NOMO-1 treated with dmso at 0.1 percent for 144 hours (cell line): ENCODE measurements around the gene ASB1.
"Not testable (repeated sequence)": the region's sequence is repeated elsewhere in the genome, so short reads cannot be mapped to it uniquely, and the experiment has no call there.

ENCODE experiments used
- DNase-seq: peaks from one replicate; lab custom pipeline; 2025; ENCODE audit not compliant: unreplicated experiment; lab: John Stamatoyannopoulos, UW

Gene ASB1

DNA sequence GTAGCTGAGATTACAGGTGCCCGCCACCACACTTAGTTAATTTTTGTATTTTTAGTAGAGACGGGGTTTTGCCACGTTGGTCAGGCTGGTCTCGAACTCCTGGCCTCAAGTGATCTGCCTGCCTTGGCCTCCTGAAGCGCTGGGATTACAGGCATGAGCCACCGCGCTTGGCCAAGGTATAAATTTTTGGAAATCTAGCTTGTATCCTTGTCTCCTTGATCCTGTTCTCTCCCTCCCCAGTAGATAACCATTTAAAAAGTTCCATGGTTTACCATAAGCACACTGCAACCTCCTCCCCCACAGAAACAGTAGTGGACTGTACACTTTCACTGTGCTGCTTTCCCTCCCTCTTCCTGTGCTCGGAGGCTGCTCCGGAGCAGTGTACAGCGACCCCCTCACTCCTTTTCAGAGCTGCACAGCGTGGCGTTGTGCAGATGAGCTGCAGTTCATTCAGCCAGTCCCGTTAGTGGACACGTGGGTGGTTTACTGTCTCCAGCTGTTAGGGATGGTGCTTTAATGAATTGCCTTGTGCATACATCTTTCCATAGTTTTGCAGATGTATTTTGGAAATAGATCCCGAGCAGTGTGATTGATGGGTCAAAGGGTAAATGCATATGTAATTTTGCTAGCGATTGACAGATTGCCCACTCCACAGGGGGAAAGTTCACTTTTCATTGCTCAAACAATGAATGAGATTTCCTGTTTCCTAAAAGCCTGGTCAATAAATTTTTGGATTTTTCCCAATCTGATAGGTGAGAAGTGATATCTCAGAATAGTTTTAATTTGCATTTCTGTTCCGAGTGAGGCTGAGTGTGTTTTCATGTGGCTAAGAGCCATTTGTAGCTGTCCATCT is 14.8 kb downstream of the ASB1 start:
- no peak for DNase-seq

DNA sequence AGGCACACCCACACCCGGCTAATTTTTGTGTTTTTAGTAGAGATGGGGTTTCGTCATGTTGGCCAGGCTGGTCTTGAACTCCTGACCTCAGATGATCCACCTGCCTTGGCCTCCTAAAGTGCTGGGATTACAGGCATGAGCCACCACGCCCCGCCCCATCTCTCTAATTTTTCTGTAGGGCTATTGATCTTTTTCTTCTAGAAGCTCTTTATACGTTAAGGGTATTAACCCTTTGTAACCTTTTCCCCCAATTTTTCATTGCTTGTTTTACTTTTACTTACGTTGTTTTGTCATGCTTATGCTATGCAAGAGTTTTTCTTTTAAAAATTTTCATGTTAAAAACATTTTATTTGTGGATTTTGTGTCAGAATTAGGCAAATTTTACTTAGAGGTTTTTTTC is 15.5 kb downstream of the ASB1 start:
- not testable (repeated sequence) for DNase-seq

DNA sequence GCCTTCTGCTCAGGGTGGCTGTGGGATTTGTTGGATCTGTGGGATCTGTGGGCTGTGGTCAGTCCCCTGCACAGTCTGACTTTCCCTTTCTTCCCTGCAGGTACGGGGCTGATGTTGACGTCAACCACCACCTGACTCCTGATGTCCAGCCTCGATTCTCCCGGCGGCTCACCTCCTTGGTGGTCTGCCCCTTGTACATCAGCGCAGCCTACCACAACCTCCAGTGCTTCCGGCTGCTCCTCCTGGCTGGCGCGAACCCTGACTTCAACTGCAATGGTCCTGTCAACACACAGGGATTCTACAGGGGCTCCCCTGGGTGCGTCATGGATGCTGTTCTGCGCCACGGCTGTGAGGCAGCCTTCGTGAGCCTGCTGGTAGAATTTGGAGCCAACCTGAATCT is 17.5 kb downstream of the ASB1 start:
- no peak for DNase-seq

DNA sequence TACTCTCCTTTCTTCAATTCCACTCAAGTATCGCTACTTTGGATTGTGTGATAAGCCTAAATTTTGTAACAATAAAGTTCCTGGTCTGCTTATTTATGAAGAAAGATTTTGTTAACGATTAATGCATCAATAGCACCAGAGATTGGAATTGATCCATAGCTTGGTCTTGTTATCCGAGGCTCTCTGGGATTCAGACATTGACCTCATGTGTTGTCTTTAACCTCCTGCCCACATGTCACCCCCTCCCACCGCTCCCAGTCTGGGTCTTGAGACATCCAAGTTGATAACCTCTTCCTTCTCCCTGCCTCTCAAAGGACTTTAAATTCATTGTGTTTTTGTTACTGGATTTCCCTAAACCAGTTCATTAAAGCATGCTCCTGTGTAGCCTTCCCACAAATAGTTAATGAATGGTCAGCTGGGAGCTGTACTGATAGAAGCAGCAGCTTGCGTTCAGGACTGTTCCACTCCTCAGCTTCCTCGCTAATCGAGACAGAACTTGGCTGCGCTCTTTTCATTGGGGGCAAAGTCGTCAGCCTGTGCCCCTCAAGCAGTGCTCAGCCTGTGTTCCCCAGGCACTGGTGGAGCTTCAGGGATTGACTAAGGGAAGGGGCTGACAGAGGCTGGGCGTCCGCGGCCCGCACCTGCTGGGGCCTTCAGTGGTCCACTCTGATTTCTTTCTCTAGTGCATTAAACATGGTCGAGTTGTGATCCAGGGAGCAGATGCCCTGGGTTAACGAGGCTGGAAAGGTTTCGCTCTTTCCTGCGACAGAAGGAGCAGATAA is 18.9 kb downstream of the ASB1 start:
- DNase-seq: no peak

DNA sequence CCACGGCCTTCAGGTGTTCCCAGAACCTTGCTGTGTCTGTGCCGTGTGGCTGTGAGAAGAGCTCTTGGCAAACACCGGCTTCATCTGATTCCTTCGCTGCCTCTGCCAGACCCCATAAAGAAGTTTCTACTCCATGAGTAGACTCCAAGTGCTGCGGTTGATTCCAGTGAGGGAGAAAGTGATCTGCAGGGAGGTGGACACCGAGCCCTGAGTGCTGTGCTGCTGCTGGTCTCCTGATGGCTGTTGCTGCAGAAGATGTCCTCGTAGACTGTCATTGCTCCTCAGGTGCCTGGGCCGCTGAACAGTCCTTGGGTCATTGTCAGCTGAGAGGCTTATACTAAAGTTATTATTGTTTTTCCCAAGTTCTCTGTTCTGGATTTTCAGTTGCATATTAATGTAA is 19.6 kb downstream of the ASB1 start:
- no peak for DNase-seq

DNA sequence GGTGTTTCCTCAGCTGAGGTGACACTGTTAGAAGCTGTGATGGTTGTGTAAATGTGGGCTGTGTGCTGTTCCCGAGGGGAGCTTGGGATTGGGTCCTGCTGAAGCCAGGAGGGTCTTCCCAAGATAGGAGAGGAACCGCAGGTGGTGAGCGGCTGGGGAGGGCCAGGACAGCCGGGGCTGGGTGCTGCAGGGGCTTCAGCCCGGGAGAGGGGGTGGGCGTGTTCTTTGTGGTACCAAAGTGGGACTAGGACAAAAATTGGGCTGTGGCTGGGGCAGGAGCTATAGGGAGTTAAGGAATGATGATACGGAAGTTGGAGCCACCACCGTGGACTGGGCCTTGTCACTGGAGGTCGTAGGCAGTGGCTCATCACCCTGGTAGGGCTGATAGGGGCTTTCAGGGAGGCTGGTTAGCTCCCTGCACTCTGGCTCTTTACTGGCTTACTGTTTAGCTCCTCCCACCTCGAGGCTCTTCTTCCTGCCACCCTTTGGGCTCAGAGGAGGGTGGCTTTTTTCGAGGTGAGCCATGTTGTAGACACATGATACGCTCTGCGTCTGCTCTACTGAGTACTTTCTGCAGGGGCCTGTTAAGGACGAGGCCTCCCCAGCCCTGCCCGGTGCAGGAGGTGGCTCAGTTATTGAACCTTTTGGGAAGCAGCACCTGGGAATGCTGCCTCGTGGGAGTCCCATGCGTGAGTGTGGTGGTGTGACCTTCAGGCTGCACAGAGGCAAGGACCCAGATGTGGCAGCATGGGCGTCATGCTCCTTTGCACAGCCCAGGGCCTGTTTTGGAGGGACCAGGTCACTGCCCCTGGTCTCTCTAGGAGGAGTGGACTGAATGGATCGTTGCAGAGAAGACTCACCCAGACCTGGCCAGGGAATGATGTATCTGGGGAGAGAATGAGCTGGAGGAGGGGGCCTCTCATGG is 21.6 kb downstream of the ASB1 start:
- no peak for DNase-seq

DNA sequence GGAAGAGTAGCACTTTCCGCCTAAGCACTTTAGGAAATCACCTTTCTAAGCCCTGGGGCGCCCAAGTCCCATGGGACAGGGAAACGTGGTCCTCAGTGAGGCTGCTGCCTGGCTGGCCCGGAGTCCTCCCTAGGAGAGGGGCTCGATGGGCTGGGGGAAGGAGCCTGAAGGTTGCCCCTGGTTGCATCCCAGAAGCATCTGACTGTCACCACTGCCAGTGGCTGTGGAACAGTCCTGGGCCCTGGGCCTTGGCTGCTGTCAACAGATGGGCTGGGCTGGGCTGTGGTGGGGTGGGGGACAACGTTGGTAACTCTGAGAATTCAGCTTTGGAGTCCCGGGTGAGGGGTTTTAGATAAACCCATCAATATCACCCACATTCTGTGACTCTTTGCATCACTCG is 22.5 kb downstream of the ASB1 start:
- DNase-seq: no peak

DNA sequence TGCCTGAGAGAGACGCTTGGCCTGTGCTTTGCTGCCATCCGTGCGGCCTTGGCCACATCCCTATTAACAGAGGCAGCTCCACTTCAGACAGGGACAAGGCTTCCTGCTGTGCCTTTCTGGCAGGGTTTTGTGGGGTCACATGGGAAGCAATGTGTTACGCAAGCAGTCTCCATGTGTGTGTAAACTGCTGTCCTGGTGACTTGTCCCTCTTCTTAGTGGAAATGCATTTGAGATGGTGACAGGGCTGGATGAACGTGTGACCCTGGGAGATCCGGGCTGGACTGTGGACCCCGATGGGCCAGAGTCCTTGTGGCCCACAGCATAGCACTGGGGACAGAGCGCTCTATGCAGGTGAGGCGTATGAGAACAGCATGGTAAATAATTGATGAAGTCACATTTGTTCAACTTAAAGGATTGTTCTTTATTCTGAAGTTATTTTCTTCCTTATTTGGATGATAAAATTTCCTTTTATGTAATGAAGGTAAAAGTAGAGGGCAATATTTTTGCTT is 23.2 kb downstream of the ASB1 start:
- peak; percentile 5 for DNase-seq

DNA sequence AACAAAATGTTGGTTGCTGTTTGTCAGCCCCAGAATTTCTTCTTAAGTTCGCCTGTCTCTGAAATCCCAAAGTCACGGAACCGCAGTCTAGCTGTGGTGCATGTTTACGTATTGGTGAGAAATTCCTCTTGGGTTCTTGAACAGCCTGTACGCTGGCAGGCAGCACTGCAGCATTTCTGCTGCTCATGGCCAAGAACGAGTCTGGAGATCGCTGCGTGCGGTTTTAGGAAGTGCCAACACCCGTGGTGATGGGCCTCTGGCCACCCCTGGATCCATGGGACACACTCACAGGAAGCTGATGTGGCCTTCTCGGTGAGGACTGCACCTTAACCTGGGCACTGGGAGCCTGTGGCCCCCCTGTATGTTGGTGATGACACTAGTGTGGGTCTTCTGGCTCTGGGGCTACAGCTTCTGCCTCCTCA is 23.7 kb downstream of the ASB1 start:
- DNase-seq: no peak

DNA sequence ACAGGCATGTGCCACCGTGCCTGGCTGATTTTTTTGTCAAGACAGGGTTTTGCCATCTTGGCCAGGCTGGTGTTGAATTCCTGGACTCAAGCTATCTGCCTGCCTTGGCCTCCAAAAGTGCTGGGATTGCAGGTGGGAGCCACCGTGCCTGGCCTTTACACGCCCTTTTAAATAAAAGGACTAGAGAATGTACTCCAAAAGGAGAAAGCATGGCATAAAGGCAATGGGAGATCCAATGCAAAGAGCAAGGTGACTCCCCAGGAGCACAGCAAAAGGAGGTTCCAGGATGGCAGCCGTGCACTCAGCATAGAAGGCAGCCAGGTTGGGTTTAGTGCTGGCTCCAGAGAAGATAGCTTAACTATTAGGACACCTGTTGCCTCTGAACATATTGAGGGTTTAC is 27.1 kb downstream of the ASB1 start:
- DNase-seq: no peak

DNA sequence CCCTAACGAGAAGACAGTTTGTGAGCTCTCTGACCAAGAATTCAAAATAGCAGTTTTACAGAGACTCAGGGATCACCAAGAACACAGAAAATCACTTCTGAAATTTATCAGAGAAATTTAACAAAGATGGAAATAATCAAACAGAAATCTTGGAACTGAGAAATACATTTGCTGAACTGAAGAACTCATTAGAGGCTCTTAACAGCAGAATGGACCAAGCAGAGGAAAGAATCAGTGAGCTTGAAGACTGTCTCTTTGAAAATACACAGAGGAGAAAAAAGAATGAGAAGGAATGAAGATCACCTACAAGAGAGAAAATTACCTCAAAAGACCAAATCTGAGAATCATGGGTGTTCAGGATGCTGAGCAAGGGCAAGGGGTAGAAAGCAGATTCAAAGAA is 29.7 kb downstream of the ASB1 start:
- DNase-seq: no peak

DNA sequence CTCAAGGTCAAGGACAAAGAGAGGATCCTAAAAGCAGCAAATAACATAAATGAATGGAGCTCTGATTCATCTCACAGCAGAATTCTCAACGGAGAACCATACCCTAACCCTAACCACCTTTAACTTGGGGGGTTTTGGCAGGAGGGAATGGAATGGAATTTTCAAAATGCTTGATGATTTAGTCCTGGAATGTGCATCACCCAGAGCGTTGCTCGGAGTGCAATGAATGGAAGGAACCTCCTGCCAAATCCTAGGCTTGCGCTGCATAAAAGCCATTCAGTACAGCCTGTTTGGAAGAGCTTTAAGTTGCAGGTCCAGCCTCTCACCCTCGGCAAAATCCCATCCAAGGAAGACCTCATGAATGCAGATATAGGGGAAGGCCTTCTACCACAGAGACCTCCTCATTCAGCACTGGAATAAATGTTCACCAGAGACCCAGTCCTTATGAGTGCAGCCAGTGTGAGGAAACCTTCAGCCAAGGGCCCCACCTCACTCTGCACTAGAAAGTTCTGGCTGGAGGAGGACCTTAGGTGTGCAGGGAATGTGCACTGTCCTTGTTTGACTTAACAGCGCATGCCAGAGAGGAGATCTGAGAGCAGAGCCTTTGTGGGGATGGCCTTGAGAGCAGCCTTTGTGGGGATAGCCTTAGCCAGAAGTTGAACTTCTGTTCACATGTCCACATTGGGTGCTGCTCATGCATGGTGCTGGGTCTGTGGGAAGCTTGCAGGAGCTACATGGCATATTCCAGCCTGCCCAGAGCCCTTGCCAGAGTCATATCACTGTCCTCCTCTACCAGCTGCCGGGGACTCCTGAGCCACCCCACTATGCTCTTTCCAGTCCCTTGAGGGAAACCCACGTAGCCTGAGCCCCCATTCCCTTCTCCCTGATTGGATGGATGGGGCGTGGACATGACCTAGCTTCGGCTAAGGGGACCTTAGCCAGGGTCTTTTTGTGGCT is 30.5 kb downstream of the ASB1 start:
- DNase-seq: no peak

DNA sequence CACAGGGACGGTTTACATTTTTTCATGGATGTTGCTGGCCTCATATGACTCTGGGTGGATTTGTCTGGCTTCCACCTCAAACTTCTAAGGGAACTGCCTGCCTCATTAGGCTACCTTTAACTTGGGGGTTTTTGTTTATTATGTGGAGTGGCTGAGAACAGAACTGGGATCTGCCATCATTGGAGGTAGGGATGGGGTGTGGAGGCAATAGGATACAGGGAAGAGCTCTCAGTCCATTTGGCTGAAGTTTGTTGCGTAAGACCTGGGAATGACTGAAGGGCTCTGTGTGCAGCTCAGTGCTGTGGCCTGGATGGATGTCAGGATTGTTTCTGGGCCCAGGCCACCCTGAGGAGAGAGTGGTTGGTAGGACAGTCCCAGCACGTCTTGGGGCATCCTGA is 31.2 kb downstream of the ASB1 start:
- DNase-seq: no peak

DNA sequence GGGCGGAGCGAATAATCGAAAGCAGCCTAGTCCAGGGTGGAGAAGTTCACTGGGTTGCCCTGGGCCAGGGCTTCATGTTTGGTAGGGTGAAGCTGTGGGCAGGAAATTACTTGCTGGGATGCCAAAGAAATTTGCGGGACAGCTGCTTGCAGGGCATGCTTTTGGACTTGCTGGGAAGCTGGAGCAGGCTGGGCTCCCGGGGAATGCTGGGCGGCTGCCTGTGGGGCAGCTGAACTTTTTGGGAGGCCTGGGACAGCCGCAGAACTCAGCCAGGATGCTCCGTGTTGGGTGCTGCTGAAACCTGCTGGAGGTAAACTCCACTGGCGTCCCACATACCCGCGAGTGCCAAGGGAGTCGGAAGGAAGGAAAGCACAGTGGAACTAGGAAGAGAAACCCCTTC is 31.9 kb downstream of the ASB1 start:
- DNase-seq: no peak

DNA sequence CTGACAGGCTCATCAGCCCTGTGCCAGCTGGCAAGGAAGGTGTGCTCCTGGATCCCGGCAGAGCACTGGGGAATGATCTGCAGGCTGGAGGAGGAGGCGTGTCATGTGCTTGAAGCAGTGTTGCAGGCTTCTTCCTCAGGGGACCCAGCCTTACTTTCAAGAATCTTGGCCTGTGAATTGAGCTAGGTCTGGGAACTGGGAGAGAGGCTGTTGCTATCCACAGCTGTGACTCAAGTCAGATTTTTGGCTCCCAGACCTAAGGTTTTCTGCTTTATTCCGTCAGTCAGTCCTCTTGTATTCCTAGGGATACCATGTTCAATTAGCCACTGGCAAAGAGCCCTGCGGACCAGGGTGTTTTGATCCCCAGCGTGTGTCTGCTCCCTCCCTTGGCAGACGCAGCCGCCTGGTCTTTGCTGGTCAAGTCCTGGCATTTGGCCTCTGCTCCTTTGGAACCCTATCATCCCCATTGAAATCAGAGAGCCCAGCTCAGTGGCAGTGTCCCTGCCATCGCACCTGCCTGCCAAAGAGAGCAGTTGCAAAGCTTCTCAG is 32.4 kb downstream of the ASB1 start:
- DNase-seq: no peak

DNA sequence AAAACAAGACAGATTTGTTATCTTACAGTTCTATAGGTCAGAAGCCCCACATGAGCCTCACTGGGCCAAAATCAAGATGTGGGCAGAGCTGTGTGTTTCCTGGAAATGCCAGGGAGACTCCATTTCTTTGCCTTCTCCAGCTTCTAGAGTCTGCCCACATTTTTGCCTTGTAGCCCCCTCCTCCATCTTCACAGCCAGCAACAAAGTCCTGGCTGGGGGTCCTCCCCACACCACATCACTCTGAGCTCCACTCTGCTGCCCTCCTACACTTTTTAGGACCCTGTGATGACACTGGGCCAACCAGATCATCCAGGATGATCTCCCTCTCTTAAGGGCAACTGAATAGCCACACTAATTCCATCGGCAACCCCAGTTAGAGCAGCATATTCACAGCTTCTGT is 34.3 kb downstream of the ASB1 start:
- DNase-seq: no peak

DNA sequence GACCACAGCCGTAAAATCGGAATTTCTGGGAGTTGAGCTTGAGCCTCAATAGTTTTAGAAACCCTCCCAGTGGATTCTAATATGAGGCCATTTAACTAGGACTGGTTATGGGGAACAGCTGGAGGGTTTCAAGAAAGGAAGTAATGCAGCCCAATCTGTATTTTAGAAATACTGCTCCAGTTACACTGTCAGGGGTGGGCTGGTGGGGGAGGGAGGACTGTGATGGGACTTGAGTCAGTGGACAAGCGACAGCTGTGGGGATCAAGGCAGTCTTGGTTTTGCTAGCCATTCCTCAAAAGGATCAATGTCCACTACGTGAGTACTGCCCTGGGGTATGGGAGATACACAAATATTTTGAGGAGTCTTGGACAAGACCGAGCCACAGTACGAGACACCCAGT is 34.8 kb downstream of the ASB1 start:
- DNase-seq: no peak

DNA sequence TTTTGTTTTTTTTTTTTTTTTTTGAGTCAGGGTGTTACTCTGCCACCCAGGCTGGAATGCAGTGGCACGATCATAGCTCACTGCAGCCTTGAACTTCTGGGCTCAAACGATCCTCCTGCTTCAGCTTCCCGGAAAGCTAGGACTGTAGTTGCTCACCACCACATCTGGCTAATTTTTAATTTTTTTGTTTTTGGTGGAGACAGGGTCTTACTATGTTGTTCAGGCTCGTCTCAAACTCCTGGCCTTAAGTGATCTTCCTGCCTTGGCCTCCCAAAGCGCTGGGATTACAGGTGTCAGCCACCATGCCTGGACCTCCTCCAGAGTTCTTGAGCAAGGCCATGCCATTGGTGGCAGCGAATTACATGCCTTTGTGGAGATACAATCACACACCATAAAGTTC is 35.2 kb downstream of the ASB1 start:
- DNase-seq: no peak

DNA sequence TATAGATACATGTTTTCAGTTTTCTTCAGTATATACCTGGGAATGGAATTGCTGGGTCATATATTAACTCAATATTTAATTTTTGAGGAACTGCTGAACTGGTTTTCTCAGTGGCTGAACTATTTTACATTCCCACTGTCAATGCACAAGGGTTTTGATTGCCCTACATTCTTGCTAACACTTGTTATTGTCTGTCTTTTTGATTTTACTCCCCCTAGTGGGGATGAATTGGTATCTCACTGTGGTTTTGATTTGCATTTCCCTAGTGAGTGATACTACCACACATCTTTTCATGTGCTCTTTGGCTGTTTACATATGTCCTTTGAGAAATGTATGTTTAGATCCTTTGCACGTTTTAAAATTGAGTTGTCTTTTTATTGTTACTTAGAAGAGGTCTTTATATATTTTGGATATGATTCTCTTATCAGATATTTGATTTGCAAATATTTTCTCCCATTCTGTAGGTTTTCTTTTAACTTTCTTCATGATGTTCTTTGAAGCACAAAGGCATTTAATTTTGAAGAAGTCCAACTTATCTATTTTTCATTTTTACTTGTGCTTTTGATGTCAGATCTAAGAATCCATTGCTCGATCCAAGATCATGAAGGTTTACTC is 36.2 kb downstream of the ASB1 start:
- peak; percentile 29 for DNase-seq
